NOMO-1 treated with DMSO at 0.1 percent for 48 hours (cell line): Measurements from ENCODE around the gene STEAP3.

Experiments
- DNase-seq: peaks from one replicate; lab custom pipeline; 2025; ENCODE audit not compliant: unreplicated experiment; lab: John Stamatoyannopoulos, UW

STEAP3 gene, protein sequence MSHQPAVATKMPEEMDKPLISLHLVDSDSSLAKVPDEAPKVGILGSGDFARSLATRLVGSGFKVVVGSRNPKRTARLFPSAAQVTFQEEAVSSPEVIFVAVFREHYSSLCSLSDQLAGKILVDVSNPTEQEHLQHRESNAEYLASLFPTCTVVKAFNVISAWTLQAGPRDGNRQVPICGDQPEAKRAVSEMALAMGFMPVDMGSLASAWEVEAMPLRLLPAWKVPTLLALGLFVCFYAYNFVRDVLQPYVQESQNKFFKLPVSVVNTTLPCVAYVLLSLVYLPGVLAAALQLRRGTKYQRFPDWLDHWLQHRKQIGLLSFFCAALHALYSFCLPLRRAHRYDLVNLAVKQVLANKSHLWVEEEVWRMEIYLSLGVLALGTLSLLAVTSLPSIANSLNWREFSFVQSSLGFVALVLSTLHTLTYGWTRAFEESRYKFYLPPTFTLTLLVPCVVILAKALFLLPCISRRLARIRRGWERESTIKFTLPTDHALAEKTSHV

DNA sequence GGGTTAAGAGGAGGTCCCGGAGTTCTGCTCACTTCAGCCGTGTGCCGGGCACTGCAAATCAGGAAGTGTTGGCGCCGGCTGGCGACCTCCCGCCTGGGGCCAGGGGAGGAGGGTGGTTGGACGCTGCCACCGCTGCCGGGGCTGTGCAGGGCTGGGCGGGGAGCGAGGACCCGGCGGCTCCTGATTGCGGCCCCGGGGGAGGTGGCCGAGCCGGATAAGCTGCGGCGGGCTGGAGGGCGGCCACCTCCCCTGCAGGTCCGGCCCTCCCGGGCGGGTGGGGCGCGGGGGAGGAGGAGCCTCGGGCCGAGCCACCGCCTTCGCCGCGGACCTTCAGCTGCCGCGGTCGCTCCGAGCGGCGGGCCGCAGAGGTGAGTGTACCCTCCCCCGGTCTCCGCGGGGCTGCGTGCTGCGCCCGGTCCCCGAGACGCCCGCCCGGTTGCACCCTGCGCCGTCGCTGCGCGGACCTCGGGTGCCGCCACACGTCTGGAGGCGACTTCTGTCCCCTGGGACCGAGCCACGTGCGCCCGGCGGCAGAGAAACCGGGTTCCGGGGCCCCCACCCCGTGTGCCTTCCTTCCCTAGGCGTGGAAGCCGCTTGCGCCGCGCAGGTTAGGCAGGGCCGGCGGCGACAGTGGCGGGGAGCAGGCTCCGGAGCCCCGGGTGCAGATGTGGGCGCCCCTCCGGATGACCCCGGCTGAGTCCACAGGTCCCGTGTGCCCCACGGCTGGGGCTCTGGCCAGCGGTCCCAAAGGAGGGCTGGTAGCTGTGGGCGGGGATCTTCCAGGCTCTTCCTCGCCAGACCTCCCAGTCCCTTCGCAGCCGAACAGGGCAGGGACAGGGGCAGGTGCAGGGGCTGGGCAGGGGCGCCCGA lies at the start of gene STEAP3:
Gene STEAP3, plus strand, starts transcription at position 314 of the 870 bp plus-strand sequence. CDS start 7,179 bp downstream, outside the sequence.
- DNase-seq, result peak; percentile 77

DNA sequence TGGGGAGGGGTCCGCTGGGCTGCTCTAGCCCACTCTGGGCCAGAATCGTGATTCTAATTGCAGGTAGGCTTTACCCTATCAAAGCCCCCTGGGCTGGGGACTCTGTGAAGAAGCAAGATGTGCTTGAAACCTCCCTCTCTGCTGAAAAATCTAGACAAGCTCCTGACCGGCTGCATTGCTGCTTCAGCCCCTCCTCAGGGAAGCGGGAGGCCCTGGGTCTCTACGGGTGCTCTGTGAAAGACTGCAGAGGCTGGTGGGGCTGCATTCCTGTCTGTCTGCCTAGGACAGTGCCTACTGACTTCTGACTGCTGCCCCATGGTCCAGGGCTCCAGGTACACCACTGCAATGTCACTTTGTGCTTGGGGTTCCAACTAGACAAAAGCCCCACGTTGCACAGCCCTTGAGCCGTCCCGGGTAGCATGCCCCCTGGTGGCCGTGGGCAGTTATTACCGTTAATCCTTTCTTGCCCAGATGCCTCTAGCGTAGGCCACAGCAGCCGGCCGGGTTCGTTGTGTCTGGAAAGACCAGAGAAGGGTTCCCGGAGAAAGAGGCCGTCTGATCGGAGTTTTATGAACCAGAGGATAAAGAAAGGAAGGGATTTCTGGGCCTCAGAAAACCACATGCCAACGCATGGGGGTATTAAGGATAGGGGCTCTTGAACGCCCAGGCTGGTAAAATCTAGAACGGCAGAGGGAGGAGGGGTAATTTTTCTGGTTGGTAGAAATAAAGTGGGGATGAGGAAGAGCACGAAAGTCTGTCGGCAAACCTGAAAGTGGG lies 49.2 kb upstream of the STEAP3 start:
- peak; percentile 49 for DNase-seq

DNA sequence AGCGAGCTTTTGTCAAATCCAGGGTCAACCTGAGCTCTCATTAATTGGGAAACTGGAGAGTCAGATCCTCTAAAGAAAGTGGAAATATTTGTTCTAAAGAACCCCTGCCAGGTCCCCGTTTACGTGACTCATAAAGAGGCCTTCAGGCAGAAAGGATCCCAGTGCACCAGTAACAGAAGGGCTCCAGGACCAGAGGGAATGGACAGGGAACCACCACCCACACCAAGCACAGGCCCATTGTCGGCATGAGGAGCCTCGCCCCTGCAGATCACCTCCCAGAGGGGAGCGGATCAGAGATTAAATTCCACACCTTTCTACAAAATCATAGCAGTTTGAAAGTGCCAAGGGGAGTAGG lies 48.7 kb upstream of the STEAP3 start:
- no peak for DNase-seq

DNA sequence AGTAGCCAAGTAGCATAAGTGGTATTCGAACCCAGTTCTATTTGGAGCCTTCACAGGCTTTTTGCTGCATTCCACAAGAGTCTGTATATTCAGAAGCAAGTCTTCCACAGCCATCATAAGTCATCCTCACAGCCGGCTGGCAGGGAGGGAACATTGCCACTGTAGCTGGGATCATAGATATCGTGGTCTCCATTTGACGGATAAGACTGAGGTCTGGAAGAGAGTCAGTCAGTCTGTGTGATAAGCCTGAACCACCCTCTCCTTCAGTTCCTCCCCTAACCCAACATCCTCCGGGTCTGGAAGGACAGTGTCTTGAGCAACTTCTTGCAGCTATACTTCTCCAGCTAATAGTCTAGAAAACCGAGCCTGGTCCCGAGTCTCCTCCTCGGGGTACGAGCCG lies 48.1 kb upstream of the STEAP3 start:
- DNase-seq, result no peak

DNA sequence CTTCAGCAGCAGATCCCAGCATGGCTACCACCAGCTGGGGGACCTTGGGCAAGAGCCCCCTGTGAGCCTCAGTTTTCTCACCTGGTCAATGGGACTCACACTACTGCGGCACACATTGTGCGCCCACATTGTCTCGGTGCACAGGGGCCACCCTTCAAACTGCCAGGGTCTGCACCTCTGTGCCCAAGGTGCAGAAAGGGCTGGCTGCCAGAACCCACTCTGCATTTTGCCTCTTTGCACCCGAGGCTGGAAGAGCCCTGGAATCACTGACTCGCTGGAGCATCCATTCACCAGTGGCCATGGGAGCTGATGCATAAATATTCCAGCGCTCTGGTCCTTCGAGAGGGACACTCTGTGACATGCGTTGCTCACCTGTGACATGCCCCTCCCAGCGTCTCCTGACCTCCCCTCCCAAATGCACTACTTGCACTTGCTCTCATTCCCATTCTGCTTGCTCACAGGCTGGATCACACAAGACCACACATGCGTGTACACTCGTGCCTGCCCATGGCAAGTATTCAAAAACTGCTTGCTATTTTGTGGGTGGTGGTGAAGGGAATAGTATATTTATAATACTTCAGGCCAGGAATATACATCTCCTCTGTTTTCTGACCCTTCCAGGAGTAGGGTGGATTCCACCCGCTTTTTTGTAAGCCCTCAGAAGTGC lies 46.3 kb upstream of the STEAP3 start:
- no peak for DNase-seq

DNA sequence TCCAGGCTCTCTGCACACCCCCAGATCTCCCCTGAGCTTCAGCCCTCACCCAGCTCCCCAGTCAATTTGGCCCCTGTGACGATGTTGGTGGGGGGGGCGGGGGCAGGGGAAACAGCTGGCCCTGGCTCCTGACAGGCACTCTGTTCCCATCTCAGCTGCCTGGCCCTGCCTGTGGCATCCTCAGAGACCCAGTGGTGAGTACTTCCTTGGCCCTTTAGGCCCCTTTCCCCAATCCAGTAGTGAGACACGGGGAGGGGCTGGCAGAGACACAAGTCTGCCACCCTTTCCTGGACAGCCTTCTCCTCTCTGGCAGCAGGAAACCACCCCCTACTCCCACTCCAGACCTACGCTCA lies 45.8 kb upstream of the STEAP3 start:
- no peak for DNase-seq

DNA sequence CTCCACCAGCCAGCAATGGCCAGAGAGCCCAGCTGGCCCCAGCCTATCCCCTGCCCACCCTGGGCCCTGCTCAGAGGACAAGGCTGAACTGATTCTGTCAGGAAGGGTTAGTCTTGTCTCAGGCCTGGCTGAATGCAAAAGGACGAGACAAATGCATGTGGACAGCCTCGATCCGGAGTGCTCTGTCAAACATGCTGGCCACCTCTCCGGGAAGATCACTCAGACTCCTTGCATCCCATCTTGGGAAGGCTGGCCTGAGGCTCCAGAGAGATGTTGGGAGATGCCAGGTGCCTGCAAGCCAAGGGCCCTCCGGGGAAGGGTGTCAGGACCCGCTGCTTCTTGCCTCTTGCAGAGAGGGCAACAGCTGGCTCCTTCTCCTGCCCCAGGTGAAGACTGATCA lies 44.9 kb upstream of the STEAP3 start:
- DNase-seq, result no peak

DNA sequence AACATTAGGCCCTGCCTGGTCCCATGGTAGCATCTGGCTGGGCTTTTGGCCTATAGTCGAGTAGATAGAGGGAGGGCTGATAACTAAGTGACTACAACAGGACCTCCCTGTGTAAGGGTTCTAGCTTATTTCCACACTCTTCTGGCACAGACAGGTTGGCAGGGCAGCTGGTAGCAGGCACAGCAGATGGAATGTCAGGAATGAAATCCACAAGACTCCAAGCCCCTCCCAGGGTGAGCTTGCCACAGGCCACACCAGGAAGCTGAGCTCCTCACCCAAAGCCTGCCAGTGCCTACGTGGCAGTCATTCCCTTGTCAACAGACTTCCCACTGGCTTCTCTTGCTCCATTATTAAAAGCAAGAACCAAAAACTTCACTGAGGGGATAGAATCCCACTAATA lies 44.4 kb upstream of the STEAP3 start:
- DNase-seq, result no peak

DNA sequence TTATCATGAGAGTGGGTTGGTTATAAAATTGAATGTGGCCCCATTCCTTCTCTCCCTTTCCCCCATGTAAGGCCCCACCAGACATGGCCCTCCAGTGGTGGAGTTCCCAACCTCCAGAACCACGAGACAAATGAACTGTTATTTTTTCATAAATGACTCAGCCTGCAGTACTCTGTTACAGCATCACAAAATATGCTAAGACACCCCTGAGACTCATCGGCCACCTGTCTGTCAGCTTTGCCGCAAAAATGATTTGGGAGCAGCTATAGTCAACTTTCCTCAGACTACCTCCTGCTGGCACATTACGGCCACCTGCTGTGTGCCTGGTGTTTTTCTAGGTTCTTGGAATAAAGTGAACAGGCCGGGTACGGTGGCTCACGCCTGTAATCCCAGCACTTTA lies 43.6 kb upstream of the STEAP3 start:
- DNase-seq, result no peak

DNA sequence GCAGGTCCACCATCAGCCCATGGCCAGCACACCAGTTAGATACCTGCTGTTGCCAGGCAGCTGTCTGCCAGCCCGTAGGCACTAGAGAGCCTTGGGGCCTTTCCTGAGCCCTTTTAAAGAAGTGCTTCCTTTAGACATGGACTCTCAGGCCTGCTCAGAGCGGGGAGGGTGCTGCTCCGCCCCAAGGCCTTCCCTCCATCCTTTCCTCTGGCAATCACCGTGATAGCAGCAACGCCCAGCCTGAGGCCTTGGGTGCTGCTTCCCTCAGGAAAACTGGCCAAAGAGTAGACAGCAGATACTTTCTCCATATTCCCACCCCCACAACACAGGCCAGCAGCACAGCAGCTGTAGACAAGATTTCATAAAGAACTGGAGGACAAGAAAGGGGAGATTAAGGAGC lies 42.7 kb upstream of the STEAP3 start:
- no peak for DNase-seq

DNA sequence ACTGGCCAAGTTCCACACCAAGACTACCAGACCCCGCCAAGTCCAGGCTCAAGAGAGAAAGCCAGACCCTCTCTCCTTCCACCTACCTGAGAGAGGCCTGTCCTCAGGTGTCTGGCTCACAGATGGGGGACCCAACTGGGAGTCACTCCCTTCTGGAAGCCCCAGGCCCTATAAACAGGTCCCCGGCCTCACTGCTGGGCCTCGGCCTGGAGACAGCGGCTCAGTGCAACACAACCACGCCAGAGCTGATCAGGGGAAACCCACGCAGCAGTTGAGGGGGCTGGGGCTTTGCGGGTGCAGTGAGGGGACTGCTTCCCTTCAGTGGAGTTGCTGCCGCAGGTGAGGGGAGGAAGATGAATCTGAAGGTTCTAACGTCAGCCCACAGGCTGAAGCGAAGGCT lies 42.2 kb upstream of the STEAP3 start:
- no peak for DNase-seq

DNA sequence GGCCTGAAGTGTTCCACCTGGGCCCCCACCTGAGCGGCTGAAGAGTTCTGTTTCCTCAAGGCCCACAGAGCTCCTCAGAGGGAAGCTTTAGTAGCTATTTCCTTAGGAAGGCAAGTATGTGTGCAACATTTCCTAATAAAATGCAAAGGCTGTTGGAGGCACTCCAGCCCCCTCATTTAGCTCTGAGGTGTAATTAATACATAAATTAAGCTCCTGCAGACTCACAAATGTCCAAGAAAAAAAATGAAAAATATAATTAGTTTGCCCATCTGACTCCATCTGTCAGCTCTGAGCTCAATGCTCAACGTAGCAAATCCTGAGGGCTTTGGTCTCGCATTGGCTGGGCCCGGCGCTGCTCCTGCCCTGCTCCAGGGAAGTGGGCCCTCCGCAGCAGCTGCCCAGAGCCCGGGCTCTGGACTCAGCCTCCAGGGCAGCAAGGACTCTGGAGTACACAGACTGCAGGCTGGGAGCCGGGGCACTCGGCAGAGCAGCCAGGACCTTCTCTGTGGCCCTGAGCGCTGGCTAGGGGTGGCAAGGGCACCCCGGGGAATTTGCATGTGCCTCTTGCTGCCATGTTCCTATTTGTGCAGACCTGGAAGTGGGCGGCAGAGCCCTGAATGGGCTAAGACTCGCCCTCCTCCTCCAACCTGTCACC lies 41.7 kb upstream of the STEAP3 start:
- DNase-seq, result no peak

DNA sequence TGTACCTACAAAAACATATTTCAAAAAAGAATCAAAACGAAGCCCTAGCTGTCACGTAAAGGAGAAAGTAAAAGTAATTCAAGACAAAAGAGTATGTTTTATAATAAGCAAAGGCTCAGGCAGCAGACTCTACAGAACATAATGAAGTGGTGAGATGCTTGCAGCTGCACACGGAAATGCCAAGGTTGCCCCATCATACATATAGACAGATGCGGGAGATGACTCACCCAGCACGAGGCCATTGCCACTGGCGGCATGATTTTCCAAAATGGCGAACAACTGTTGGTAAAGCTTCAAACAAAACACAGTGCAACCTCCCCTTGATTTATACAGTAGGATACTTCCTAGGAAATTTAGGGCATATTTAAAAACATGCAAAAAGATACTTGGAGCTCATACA lies 39.1 kb upstream of the STEAP3 start:
- peak; percentile 25 for DNase-seq

DNA sequence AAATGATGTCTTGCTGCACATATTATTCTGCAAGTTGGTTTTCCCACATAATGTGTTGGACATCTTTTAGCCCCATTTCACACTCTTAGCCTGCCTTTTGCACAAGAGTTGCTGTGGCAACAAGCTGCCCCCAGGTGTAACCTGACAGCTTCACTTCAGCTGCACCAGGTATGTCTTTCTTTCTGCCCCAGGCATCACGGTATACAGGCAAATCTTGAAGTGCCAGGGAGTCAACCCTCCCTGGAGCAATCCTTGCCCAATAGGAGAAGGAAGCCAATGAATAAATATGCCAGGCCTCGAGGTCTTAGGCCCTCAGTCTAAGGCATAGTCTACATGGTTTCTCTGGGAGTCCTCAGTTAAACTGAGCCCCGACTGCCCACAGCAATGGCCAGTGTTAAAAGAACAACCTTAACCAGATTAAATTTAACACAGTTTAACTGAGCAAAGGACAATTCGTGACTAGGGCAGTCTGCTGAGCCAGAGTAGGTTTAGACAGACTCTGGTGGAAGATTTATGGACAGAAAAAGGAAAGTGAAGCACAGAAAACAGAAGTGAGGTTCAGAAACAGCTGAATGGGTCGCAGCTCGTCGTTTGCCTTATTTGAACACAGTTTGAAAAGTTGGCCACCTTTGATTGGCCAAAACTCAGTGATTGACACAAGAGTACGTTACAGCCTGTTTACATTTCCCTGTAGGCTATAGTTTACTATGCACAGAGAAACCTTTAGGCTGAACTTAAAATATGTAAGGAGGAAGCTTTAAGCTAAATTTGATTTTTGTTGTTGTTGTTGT lies 33.1 kb upstream of the STEAP3 start:
- DNase-seq, result peak; percentile 70

DNA sequence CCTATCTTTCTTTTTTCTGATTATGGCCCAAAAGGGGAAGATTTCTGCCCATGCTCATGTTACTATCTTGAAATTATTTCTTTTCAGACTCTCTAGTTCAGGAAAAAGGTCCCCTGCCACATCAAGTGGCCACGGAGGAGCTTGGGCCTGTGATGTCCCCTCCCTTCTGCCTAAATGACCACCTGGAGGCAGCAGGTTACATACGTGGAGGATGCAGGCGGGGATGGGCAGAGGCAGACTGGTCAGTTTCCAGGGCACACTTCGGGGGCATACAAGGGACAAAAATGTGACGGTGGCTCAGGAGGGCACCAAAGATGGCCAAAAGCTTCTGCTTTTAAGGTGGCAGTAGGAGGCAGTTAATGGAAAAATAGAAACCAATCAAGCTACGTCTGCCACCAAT lies 30.7 kb upstream of the STEAP3 start:
- no peak for DNase-seq

DNA sequence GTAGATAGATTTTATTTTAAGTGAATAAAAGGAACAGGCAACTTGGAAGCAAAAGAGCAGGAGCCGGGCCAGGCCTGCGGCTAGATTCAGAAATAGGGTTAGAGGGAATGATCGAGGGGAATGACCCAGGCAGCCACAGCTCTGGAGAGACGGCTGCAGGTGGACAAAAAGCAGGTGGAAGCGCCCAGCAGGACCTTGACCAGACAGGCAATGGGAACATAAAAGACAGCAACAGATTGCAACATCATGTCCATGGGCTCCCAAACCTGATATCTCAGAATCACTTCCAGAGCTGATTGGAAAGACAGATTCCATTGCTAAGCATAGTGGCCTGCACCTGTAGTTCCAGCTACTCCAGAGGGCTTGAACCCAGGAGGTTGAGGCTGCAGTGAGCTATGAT lies 28.6 kb upstream of the STEAP3 start:
- DNase-seq, result no peak

DNA sequence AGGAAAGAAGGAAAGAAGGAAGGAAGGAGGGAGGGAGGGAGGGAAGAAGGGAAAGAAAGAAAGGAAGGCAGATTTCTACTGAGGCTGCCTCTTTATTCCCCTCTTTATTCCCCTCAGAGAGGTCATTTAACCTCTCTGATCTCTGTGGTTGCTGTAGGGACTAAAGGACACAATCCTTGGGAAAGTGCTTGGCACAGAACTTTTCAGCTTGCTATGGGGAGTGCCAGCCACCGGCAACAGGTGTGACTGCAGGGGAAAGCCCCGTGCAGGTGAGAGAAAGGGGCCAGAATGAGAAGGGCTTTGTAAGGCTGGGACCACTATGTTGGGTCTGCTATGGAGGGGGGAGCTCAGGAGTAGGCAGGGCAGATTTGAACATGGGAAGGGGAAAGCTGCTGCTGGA lies 27.7 kb upstream of the STEAP3 start:
- no peak for DNase-seq

DNA sequence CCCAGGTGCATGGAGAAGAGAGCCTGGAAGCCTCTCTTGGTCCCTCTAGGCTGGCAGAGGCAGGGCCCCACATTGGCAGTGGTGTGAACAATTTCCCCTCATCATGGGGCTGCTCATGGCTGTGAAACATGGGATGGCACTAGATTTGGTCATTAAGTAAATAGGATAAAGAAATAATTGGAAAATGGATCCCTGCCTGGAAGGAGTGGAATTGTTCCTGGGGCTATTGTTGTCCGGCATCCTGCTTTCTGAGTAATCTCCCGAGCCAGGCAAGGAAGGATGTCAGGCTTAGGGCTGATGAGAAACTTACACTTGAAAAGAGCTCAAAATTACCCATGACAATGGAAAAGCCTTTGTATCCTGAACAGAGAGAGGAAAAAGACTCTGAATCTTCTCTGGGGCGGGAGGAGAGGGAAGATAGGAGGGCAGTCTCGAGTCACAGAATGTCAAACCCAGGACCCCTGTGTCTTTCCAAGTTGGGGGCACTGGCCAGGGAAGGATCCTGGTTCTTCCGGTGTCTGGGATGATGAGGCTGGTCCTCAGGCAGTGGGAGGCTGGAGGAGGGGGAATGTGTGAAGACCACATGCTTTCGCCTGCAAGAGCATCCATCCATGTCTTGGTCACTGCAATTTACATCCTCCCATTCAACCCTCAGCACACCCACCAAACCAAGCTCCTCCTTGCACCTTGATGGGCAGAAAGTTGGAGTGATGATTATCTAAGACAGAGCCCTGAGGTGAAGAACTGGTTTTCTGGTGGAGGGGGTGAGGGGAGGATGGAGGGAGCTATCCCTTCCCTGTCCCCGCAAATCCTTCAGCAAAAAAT lies 27.1 kb upstream of the STEAP3 start:
- no peak for DNase-seq

DNA sequence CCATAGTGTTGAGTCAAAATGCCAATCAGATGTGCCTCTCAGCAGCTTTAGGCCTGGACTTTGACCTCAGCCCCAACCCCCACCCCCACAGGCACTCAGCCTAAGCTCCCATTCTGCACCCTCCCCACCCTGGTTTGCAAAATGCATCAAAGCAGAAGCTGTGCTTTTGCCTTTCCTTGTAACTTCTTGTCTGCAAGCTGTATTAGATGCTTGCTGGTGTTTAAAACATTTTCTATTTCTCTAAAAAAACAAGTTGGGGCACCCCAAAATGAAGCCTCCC lies 26.6 kb upstream of the STEAP3 start:
- no peak for DNase-seq
